Activated B cell treated with CpG ODN at 0.5 μM for 24 hours (primary cell): ENCODE measurements around the gene CEACAM8. TPM values are rescaled to one million over a fixed set of nuclear protein-coding genes. Genes with fewer than 3 reads are reported as not detected.
A peak's percentile ranks its signal among the peaks of the same experiment; 100 is the strongest.

Experiments
- ATAC-seq: fragments of 200-7000 bp; cut with Tn5 transposase; one replicate; pipeline ENCODE4 v1.10.0; 2021; ENCODE audit warnings: low read depth, mild to moderate bottlenecking, moderate library complexity
- CTCF ChIA-PET: fragments of 350-600 bp; sonication (Branson Sonifier 250); formaldehyde crosslinking; loops from one replicate; lab custom pipeline; 2021; ENCODE audit warnings: antibody characterized with exemption; lab: Charles Lee
- POLR2A ChIA-PET: fragments of 350-600 bp; sonication (Branson Sonifier 250); formaldehyde crosslinking; loops from one replicate; lab custom pipeline; 2021; ENCODE audit warnings: antibody characterized with exemption; lab: Charles Lee
- DNase-seq: peaks from one replicate; pipeline ENCODE4 v3.0.0; 2022
- H3K27ac Mint-ChIP-seq: one replicate; pipeline ENCODE4 v1.8.0; 2020; ENCODE audit warnings: mixed read lengths
- H3K27me3 Mint-ChIP-seq: one replicate; pipeline ENCODE4 v1.8.0; 2021; ENCODE audit warnings: mixed read lengths
- H3K36me3 Mint-ChIP-seq: one replicate; pipeline ENCODE4 v1.8.0; 2021; ENCODE audit warnings: low read depth, mixed read lengths
- H3K4me1 Mint-ChIP-seq: one replicate; pipeline ENCODE4 v1.8.0; 2021; ENCODE audit warnings: mixed read lengths
- H3K4me3 Mint-ChIP-seq: one replicate; pipeline ENCODE4 v1.8.0; 2020; ENCODE audit warnings: mild to moderate bottlenecking, mixed read lengths
- H3K9me3 Mint-ChIP-seq: one replicate; pipeline ENCODE4 v1.8.0; 2020; ENCODE audit warnings: mixed read lengths
- CTCF ChIP-seq: fragments of 200-600 bp; IDR thresholded peaks from one replicate; pipeline ENCODE4 v1.8.0; 2022; ENCODE audit warnings: antibody characterized with exemption, mild to moderate bottlenecking
- intact Hi-C: fragments of 100-400 bp; cut with micrococcal nuclease; formaldehyde crosslinking; loops from one replicate; pipeline ENCODE4 v1.15.1; 2024
- total RNA-seq: library from RNA; stranded (reverse); gene quantifications from 2 replicates; pipeline ENCODE4 v1.2.3, GENCODE V29; 2022

The CEACAM8 gene
- total RNA-seq, 1 donor from 2014 or later = not detected

GRCh38 chr19:42571116-42571515 is 23.6 kb downstream of the CEACAM8 start:
- peaks cover 37% of the 10 kb centered on the region for H3K4me1 Mint-ChIP-seq
- H3K9me3 Mint-ChIP-seq = no peaks in the 10 kb centered on the region
- TF ChIP-seq CTCF = no peak
- no peak overlapping the region for H3K27ac Mint-ChIP-seq
- H3K27me3 Mint-ChIP-seq = no peaks in the 10 kb centered on the region
- CTCF ChIA-PET = interaction anchor here (1.3 to 1.5 kb wide), 2 partner anchors 9 to 25 kb away, joined by 4 to 8 read pairs; no protein-coding TSS in a partner anchor
- POLR2A ChIA-PET = no interaction called here
- intact Hi-C loops = no loop called here
- H3K36me3 Mint-ChIP-seq = no peaks in the 10 kb centered on the region
- no peak for DNase-seq
- H3K4me3 Mint-ChIP-seq = no peak overlapping the region
- no peak for ATAC-seq

GRCh38 chr19:42569193-42569592 is 25.5 kb downstream of the CEACAM8 start:
- ATAC-seq = no peak
- POLR2A ChIA-PET = no interaction called here
- H3K4me1 Mint-ChIP-seq = peaks cover 22% of the 10 kb centered on the region

GRCh38 chr19:42568006-42568405 is 26.7 kb downstream of the CEACAM8 start:
- intact Hi-C loops = no loop called here
- H3K4me1 Mint-ChIP-seq = peaks cover 26% of the 10 kb centered on the region
- no peak for TF ChIP-seq CTCF
- peak; percentile 65 for ATAC-seq
- CTCF ChIA-PET = interaction anchor here (2.1 to 7.2 kb wide), 2 partner anchors 29 to 118 kb away, joined by 6 to 67 read pairs; partner anchors contain the start of gene CEACAM8
- peaks cover 5% of the 10 kb centered on the region for H3K27me3 Mint-ChIP-seq
- no peaks in the 10 kb centered on the region for H3K36me3 Mint-ChIP-seq
- peak overlapping the region; percentile 36 for H3K4me3 Mint-ChIP-seq
- peak overlapping the region; percentile 67 for H3K27ac Mint-ChIP-seq
- POLR2A ChIA-PET = interaction anchor here (1.0 kb wide), 1 partner anchor 203 kb away, joined by 7 read pairs; no protein-coding TSS in a partner anchor
- no peaks in the 10 kb centered on the region for H3K9me3 Mint-ChIP-seq
- no peak for DNase-seq

More at GRCh38 chr19:42569193-42569592, 25.5 kb downstream of the CEACAM8 start:
- CTCF ChIA-PET = interaction anchor here (1.1 kb wide), 1 partner anchor 27 kb away, joined by 5 read pairs; no protein-coding TSS in a partner anchor
- intact Hi-C loops = no loop called here
- no peak for TF ChIP-seq CTCF
- Mint-ChIP-seq H3K27ac (peak overlapping the region; percentile 36), H3K4me3 (no peak overlapping the region), H3K9me3 (no peaks in the 10 kb centered on the region), H3K36me3 (no peaks in the 10 kb centered on the region), H3K27me3 (no peaks in the 10 kb centered on the region)
- no peak for DNase-seq

- H3K27ac Mint-ChIP-seq = peak overlapping the region; percentile 67
These were observed 27.2 kb downstream of the CEACAM8 start for GRCh38 chr19:42567567-42567966.

More at GRCh38 chr19:42567567-42567966, 27.2 kb downstream of the CEACAM8 start:
- Mint-ChIP-seq H3K4me1 (peaks cover 26% of the 10 kb centered on the region), H3K27me3 (peaks cover 5% of the 10 kb centered on the region), H3K9me3 (no peaks in the 10 kb centered on the region), H3K4me3 (peak overlapping the region; percentile 36), H3K36me3 (no peaks in the 10 kb centered on the region)
- DNase-seq = no peak
- intact Hi-C loops = loop anchor here (1.0 kb wide), 1 partner anchor 29 kb away; no protein-coding TSS in a partner anchor
- ChIA-PET POLR2A (interaction anchor here (1.0 kb wide), 1 partner anchor 202 kb away, joined by 7 read pairs; no protein-coding TSS in a partner anchor), CTCF (interaction anchor here (2.1 to 7.2 kb wide), 2 partner anchors 29 to 117 kb away, joined by 6 to 67 read pairs; partner anchors contain the start of gene CEACAM8)
- ATAC-seq = no peak
- no peak for TF ChIP-seq CTCF
